ENCODE data around the gene OR9Q1.

OR9Q1 gene

GRCh38 chr11:58164990-58165389 lies 141.3 kb downstream of the OR9Q1 start:
- no peak overlapping the region for H3K4me3 ChIP-seq (ENCODE audit: low read length)
- DNase-seq (ENCODE audit: low read depth): no peak
- no peak for TF ChIP-seq CTCF (conservative IDR thresholded peaks at IDR 0.05; ENCODE audit: low read length)

GRCh38 chr11:58165504-58166106 lies 141.9 kb downstream of the OR9Q1 start:
- H3K4me3 ChIP-seq (ENCODE audit: low read length): no peak overlapping the region

DNA sequence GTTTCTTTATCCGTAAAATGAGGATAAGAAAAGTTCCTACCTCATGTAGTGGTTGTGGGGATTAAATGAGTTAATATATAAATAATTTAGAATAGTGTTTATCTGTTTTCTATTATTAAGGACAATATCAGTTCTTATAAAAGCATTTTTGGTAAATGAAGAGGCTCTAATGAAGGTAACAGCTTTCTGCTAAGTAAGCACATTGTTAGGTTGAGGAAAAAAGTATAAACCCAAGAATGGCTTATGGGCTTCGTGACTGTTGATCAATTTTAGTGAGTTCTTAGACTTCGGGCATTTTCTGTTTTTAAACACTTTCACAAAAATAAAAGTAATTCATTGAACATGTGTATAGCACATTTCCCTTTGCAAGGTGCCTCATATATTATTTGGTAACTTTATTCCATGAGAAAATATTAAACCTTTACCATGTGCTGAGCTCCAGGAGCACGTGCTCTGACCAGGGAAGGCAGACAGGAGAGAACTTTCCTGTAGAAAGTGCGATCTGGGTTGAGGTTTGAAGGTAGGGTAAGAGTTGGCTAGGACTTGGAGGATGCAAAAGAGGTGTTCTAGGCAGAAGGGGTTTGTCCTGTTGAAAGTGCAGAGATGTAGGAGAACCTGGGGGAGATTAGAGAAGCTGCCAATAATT lies 153.9 kb downstream of the OR9Q1 start:
- no peak for DNase-seq (ENCODE audit: low read depth)
- no peak overlapping the region for H3K4me3 ChIP-seq (ENCODE audit: low read length)

More at GRCh38 chr11:58165504-58166106, 141.9 kb downstream of the OR9Q1 start:
- no peak for DNase-seq (ENCODE audit: low read depth)
- TF ChIP-seq CTCF (conservative IDR thresholded peaks at IDR 0.05; ENCODE audit: low read length): no peak

DNA sequence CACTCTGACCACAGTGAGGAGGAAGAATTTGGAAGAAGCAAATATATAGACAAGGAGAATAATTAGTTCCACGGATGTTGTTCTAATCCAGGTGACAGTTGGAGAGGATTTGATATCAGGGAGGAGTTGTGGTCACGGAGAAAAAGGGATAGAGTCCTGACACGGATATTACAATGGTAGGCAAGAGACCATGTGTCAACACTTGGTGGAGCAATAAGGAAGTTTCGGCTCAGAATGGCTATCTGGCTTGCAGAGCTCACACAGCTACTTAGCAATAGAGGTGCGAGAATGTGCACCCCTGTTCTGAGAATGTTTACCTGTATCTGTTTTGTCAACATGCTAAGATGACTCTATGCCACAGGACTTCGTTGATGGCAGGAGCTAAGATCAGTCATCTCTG lies 154.8 kb downstream of the OR9Q1 start:
- no peak for DNase-seq (ENCODE audit: low read depth)
- H3K4me3 ChIP-seq (ENCODE audit: low read length): no peak overlapping the region
- TF ChIP-seq CTCF (conservative IDR thresholded peaks at IDR 0.05; ENCODE audit: low read length): no peak

More for the DNA sequence above, 153.9 kb downstream of the OR9Q1 start:
- no peak for TF ChIP-seq CTCF (conservative IDR thresholded peaks at IDR 0.05; ENCODE audit: low read length)

GRCh38 chr11:58179648-58180047 lies 156.0 kb downstream of the OR9Q1 start:
- DNase-seq (ENCODE audit: low read depth): no peak
- no peak for TF ChIP-seq CTCF (conservative IDR thresholded peaks at IDR 0.05; ENCODE audit: low read length)
- H3K4me3 ChIP-seq (ENCODE audit: low read length): no peak overlapping the region

DNA sequence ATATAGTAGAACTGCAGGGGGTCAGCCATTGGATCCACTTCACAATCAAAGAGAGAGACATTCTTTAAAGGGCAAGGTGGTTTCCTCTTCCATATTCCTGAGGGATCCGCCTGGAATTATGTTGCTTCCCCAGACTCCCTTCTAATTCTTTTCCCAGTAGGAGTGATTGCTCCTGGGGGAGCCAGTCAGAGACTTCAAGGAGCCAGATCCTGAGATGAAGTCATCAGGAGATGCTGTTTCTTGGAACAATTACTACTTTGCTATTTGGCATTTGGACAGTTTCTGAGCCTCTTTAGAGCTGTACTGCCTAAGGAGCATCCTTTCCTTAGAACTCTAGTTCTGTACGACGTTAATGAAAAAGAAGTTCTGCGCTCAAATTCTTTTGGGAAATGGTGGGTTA lies 163.3 kb downstream of the OR9Q1 start:
- H3K4me3 ChIP-seq (ENCODE audit: low read length): no peak overlapping the region
- DNase-seq (ENCODE audit: low read depth): no peak
- no peak for TF ChIP-seq CTCF (conservative IDR thresholded peaks at IDR 0.05; ENCODE audit: low read length)

GRCh38 chr11:58188770-58189169 lies 165.1 kb downstream of the OR9Q1 start, which contains the start of gene OR9Q2:
Gene OR9Q2, plus strand, starts transcription at chr11:58189070. Its CDS starts 1,421 bp downstream, at chr11:58190491.
- H3K4me3 ChIP-seq (ENCODE audit: low read length): no peak within 1 kb of the TSS
- no peak for TF ChIP-seq CTCF (conservative IDR thresholded peaks at IDR 0.05; ENCODE audit: low read length)
- DNase-seq (ENCODE audit: low read depth): no peak
